H1 (cell line): Measurements from ENCODE around the gene THBD. TPM values are rescaled to one million over a fixed set of nuclear protein-coding genes. Genes with fewer than 3 reads are reported as not detected.
A peak's percentile ranks its signal among the peaks of the same experiment; 100 is the strongest.

Experiments
- CTCF ChIA-PET: fragments of 300-600 bp; sonication (Branson Sonifier 250); formaldehyde crosslinking; loops from one replicate; lab custom pipeline; 2021; ENCODE audit not compliant: partially characterized antibody; lab: Charles Lee
- POLR2A ChIA-PET: fragments of 300-600 bp; sonication (Branson Sonifier 250); formaldehyde crosslinking; loops from one replicate; lab custom pipeline; 2021; ENCODE audit warnings: inconsistent platforms; ENCODE audit not compliant: partially characterized antibody; lab: Charles Lee
- DNase-seq, 2 experiments: peaks; one replicate each; pipeline versions ENCODE4 v3.0.0 to v3.0.0-alpha.2; 2010 to 2022; ENCODE audit warnings: low spot score in 2 of 2, low read depth in 1 of 2, mixed read lengths in 1 of 2
- FAIRE-seq: peaks from 2 replicates; lab custom pipeline; 2011; peaks lifted over from hg19 to GRCh38; lab: Jason Lieb, UNC
- H2AFZ ChIP-seq: 2 replicates; pipeline ENCODE4 v1.8.1; 2012; ENCODE audit warnings: low read length, inconsistent platforms
- H2AK5ac ChIP-seq: 2 replicates; pipeline ENCODE4 v1.6.1; 2013; ENCODE audit warnings: low read depth, low read length
- H2BK120ac ChIP-seq: replicated peaks from 2 replicates; pipeline ENCODE3; 2013; ENCODE audit warnings: low read depth, low read length, inconsistent platforms
- H2BK12ac ChIP-seq: 2 replicates; pipeline ENCODE4 v1.6.1; 2013; ENCODE audit warnings: low read depth, low read length
- H2BK15ac ChIP-seq: 2 replicates; pipeline ENCODE4 v1.6.1; 2013; ENCODE audit warnings: low read length
- H2BK20ac ChIP-seq: 2 replicates; pipeline ENCODE4 v1.6.1; 2013; ENCODE audit warnings: low read length
- H2BK5ac ChIP-seq: 2 replicates; pipeline ENCODE4 v1.6.1; 2013; ENCODE audit warnings: low read depth, low read length
- H3K14ac ChIP-seq: 2 replicates; pipeline ENCODE4 v1.6.1; 2013; ENCODE audit warnings: inconsistent platforms; ENCODE audit not compliant: insufficient read length
- H3K18ac ChIP-seq: 2 replicates; pipeline ENCODE4 v1.6.1; 2013; ENCODE audit warnings: low read length; ENCODE audit errors: extremely low read depth
- H3K23ac ChIP-seq: 2 replicates; pipeline ENCODE4 v1.6.1; 2013; ENCODE audit warnings: inconsistent platforms; ENCODE audit not compliant: insufficient read length
- H3K23me2 ChIP-seq: 2 replicates; pipeline ENCODE4 v1.6.1; 2013; ENCODE audit warnings: low read depth, low read length
- H3K27ac ChIP-seq: 2 replicates; pipeline ENCODE4 v1.6.1; 2011; ENCODE audit warnings: low read depth, low read length, inconsistent platforms
- H3K27me3 ChIP-seq, 4 experiments: replicated peaks in 1 of 4; 1 replicate in 1 of 4; 2 replicates in 3 of 4; pipeline versions ENCODE4 v1.6.1 to v1.8.1; 2011 to 2013; ENCODE audit warnings: low read length in 3 of 4, mild to moderate bottlenecking in 3 of 4, inconsistent platforms in 2 of 4, mixed read lengths in 2 of 4, moderate library complexity in 1 of 4; ENCODE audit not compliant: control insufficient read depth in 3 of 4, insufficient read depth in 3 of 4; ENCODE audit errors: extremely low read depth in 1 of 4
- H3K36me3 ChIP-seq, 4 experiments: 2 replicates each; pipeline versions ENCODE4 v1.6.1 to v1.8.1; 2011 to 2013; ENCODE audit warnings: mild to moderate bottlenecking in 4 of 4, low read length in 3 of 4, moderate library complexity in 2 of 4, control low read depth in 1 of 4, inconsistent platforms in 1 of 4; ENCODE audit not compliant: insufficient read depth in 4 of 4, control insufficient read depth in 2 of 4
- H3K4ac ChIP-seq: replicated peaks from 2 replicates; pipeline ENCODE3; 2013; ENCODE audit warnings: low read length, low read depth, mixed read lengths, inconsistent platforms; ENCODE audit not compliant: insufficient read length
- H3K4me1 ChIP-seq, 4 experiments: replicated peaks in 1 of 4; 1 replicate in 1 of 4; 2 replicates in 3 of 4; pipeline versions ENCODE4 v1.6.1 to v1.8.1; 2011 to 2013; ENCODE audit warnings: low read length in 3 of 4, inconsistent platforms in 2 of 4, mixed read lengths in 1 of 4; ENCODE audit not compliant: insufficient read depth in 4 of 4, control insufficient read depth in 3 of 4
- H3K4me2 ChIP-seq, 2 experiments: 2 replicates each; pipeline versions ENCODE4 v1.6.1 to v1.8.1; 2011 to 2013; ENCODE audit warnings: low read depth in 2 of 2, low read length in 2 of 2, control low read depth in 1 of 2, inconsistent platforms in 1 of 2, mild to moderate bottlenecking in 1 of 2; ENCODE audit not compliant: insufficient read depth in 1 of 2
- H3K4me3 ChIP-seq, 4 experiments: fragments of 200-600, 300-600 bp in 1 of 4; sonication (generic), shearing (Covaris generic), sonication (Bioruptor Twin) in 1 of 4; 2 replicates each; pipeline versions ENCODE4 v1.5.1 to v1.8.1; 2011 to 2016; ENCODE audit warnings: low read length in 4 of 4, low read depth in 3 of 4, control low read depth in 2 of 4, inconsistent platforms in 2 of 4, mild to moderate bottlenecking in 2 of 4, mixed read lengths in 1 of 4, moderate library complexity in 1 of 4; ENCODE audit not compliant: insufficient read depth in 2 of 4; ENCODE audit errors: extremely low read depth in 1 of 4
- H3K56ac ChIP-seq: replicated peaks from 2 replicates; pipeline ENCODE3; 2013; ENCODE audit warnings: low read depth, mild to moderate bottlenecking, mixed read lengths, low read length, inconsistent platforms; ENCODE audit not compliant: insufficient read length
- H3K79me1 ChIP-seq: 2 replicates; pipeline ENCODE4 v1.6.1; 2013; ENCODE audit warnings: low read depth, low read length, control low read depth
- H3K79me2 ChIP-seq, 2 experiments: 2 replicates each; pipeline versions ENCODE4 v1.6.1 to v1.8.1; 2012 to 2013; ENCODE audit warnings: low read length in 2 of 2, mild to moderate bottlenecking in 2 of 2, inconsistent platforms in 1 of 2; ENCODE audit not compliant: insufficient read depth in 2 of 2, control insufficient read depth in 1 of 2
- H3K9ac ChIP-seq, 4 experiments: replicated peaks in 1 of 4; 1 replicate in 1 of 4; 2 replicates in 3 of 4; pipeline versions ENCODE4 v1.6.1 to v1.8.1; 2011 to 2013; ENCODE audit warnings: low read depth in 3 of 4, low read length in 3 of 4, control low read depth in 2 of 4, mild to moderate bottlenecking in 2 of 4, moderate library complexity in 2 of 4, inconsistent platforms in 1 of 4; ENCODE audit errors: extremely low read depth in 1 of 4
- H3K9me3 ChIP-seq, 2 experiments: 2 replicates each; pipeline versions ENCODE4 v1.6.1 to v1.8.1; 2012 to 2013; ENCODE audit warnings: mild to moderate bottlenecking in 2 of 2, moderate library complexity in 2 of 2, control low read depth in 1 of 2, inconsistent platforms in 1 of 2, low read depth in 1 of 2, low read length in 1 of 2, mixed read lengths in 1 of 2; ENCODE audit not compliant: insufficient read depth in 2 of 2
- H4K20me1 ChIP-seq, 2 experiments: replicated peaks in 1 of 2; 2 replicates each; pipeline versions ENCODE3 to v1.8.1; 2011 to 2013; ENCODE audit warnings: inconsistent platforms in 2 of 2, low read length in 2 of 2, mild to moderate bottlenecking in 1 of 2; ENCODE audit not compliant: insufficient read depth in 2 of 2, control insufficient read depth in 1 of 2
- H4K5ac ChIP-seq: 2 replicates; pipeline ENCODE4 v1.6.1; 2013; ENCODE audit warnings: low read length, low read depth, mixed read lengths, inconsistent platforms; ENCODE audit not compliant: insufficient read length
- H4K8ac ChIP-seq: 2 replicates; pipeline ENCODE4 v1.8.0; 2013; ENCODE audit warnings: mild to moderate bottlenecking, moderate library complexity, low read length, inconsistent platforms; ENCODE audit not compliant: insufficient read depth; ENCODE audit errors: extremely low read depth
- H4K91ac ChIP-seq: replicated peaks from 2 replicates; pipeline ENCODE3; 2013; ENCODE audit warnings: low read length, mixed read lengths, inconsistent platforms; ENCODE audit not compliant: insufficient read length
- ATF3 ChIP-seq: IDR thresholded peaks from 2 replicates; pipeline ENCODE4 v1.6.1; 2011; ENCODE audit warnings: low read depth, mild to moderate bottlenecking, low read length; ENCODE audit not compliant: insufficient read depth
- CTCF ChIP-seq, 3 experiments: IDR thresholded peaks; 1 replicate in 2 of 3; 2 replicates in 1 of 3; pipeline versions ENCODE4 v1.5.1 to v1.6.1; 2011; ENCODE audit warnings: low read length in 3 of 3, mild to moderate bottlenecking in 3 of 3, inconsistent platforms in 2 of 3, low read depth in 1 of 3, moderate library complexity in 1 of 3; ENCODE audit not compliant: insufficient read depth in 1 of 3; ENCODE audit errors: control extremely low read depth in 1 of 3
- EGR1 ChIP-seq: IDR thresholded peaks from 2 replicates; pipeline ENCODE4 v1.6.1; 2011; ENCODE audit warnings: low read depth, low read length, borderline replicate concordance
- GABPA ChIP-seq: IDR thresholded peaks from 2 replicates; pipeline ENCODE4 v1.6.1; 2011; ENCODE audit warnings: mild to moderate bottlenecking, low read length, moderate library complexity, borderline replicate concordance; ENCODE audit not compliant: insufficient read depth
- KDM4A ChIP-seq: IDR thresholded peaks from one replicate; pipeline ENCODE4 v1.7.1; 2012; ENCODE audit warnings: low read depth, mild to moderate bottlenecking, moderate library complexity, low read length, inconsistent platforms; ENCODE audit not compliant: severe bottlenecking
- MAX ChIP-seq: IDR thresholded peaks from 2 replicates; pipeline ENCODE4 v1.6.1; 2012; ENCODE audit warnings: inconsistent platforms
- RFX5 ChIP-seq: IDR thresholded peaks from 2 replicates; pipeline ENCODE4 v1.6.1; 2011; ENCODE audit warnings: low read depth, low read length, improper control_type of control experiment, borderline replicate concordance
- ZNF274 ChIP-seq: IDR thresholded peaks from 2 replicates; pipeline ENCODE4 v1.7.0; 2012; ENCODE audit warnings: low read length, borderline replicate concordance; ENCODE audit errors: extremely low read depth
- WGBS, 2 experiments: shearing (Covaris generic) in 1 of 2; methylation state at CpG; one replicate each; pipeline versions ENCODE4 v1.1.6 to v1.1.7; 2013 to 2015; ENCODE audit warnings: low lambda C conversion rate in 2 of 2, mixed read lengths in 2 of 2, inconsistent platforms in 1 of 2, low coverage in 1 of 2, missing lambda C conversion rate in 1 of 2; ENCODE audit not compliant: insufficient replicate concordance in 2 of 2, insufficient coverage in 1 of 2, insufficient read length in 1 of 2; ENCODE audit errors: extremely low coverage in 1 of 2, missing lambda C conversion rate in 1 of 2; 5-methylcytosine and 5-hydroxymethylcytosine counted together
- polyA plus RNA-seq, 7 experiments: library from polyadenylated mRNA; depleted of rRNA in 3 of 7; stranded (reverse) in 5 of 7; unstranded in 2 of 7; fragments of >200 nt in 5 of 7; fragments of 200-250 nt in 2 of 7; gene quantifications; 1 replicate in 5 of 7; 2 replicates in 1 of 7; 4 replicates in 1 of 7; pipeline versions ENCODE4 v1.2.1 to v1.2.3, GENCODE V29; 2011 to 2013; ENCODE audit warnings: missing spikeins in 2 of 7, mixed read lengths in 2 of 7
- total RNA-seq: library from RNA; stranded (reverse); fragmentation: NEBNext Ultra II Directional; extraction: Animal tissue kit (Norgen Biotek cat#: 25700); gene quantifications from 2 replicates; pipeline ENCODE4 v1.2.1, GENCODE V29; 2021

THBD gene
- total and polyA plus RNA-seq, 2 of the 8 experiments (the other 6 are each of a cell fraction or from before 2014, with no cell fraction given) = 0.21 to 0.43 TPM

- Histone ChIP-seq H4K8ac (peak overlapping the region; percentile 41; the same call in 1 of the 2 replicates), H3K18ac (peak overlapping the region; percentile 48; the same call in 1 of the 2 replicates), H3K4me3 (peak overlapping the region in 3 of 4 experiments; percentile 10 to 66 (median 23); a peak in 5 of 8 replicates), H3K79me2 (no peaks in the 10 kb centered on the region), H2BK5ac (no peak overlapping the region), H3K36me3 (no peaks in the 10 kb centered on the region), H3K79me1 (no peaks in the 10 kb centered on the region), H3K9ac (no peak overlapping the region), H4K91ac (no peak overlapping the region), H3K27me3 (peaks cover 31 to 66% (median 54%) of the 10 kb centered on the region in 4 experiments), H4K5ac (no peak overlapping the region), H3K27ac (no peak overlapping the region), H3K14ac (no peak overlapping the region), H2BK120ac (no peak overlapping the region), H4K20me1 (peaks cover 0 to 5% of the 10 kb centered on the region in 2 experiments), H2BK12ac (peak overlapping the region; percentile 98; the same call in 1 of the 2 replicates), H3K4me2 (peak overlapping the region; percentile 70 to 98), H2AFZ (peak overlapping the region; percentile 54; the same call in 1 of the 2 replicates), H3K23me2 (peaks cover 28% of the 10 kb centered on the region), H2BK20ac (no peak overlapping the region), H3K9me3 (no peaks in the 10 kb centered on the region), H3K4ac (no peak overlapping the region), H3K4me1 (peaks cover 6 to 12% (median 10%) of the 10 kb centered on the region in 4 experiments), H2BK15ac (peak overlapping the region; percentile 92; the same call in 1 of the 2 replicates), H3K23ac (no peak overlapping the region), H2AK5ac (no peak overlapping the region), H3K56ac (no peak overlapping the region)
- WGBS, 2 experiments = 49% methylated on average over 37 of the region's 47 CpGs; no CpG with 5 or more reads in 1 of the 2 experiments
- ChIA-PET POLR2A (interaction anchor here (1.3 kb wide), 1 partner anchor 13 kb away, joined by 3 read pairs; no protein-coding TSS in a partner anchor), CTCF (interaction anchor here (0.6 to 5.0 kb wide), 9 partner anchors 9 to 1352 kb away, joined by 3 to 90 read pairs (median 5); partner anchors contain the start of gene CD93)
- FAIRE-seq = no peak
- no peak for DNase-seq
- no peak for TF ChIP-seq GABPA
- no peak for TF ChIP-seq RFX5
- no peak for TF ChIP-seq ZNF274
- no peak for TF ChIP-seq EGR1
- peak; percentile 91 for TF ChIP-seq MAX
- TF ChIP-seq CTCF (IDR thresholded peaks at IDR 0.05; ENCODE audit: control extremely low read depth in 1 of 3, insufficient read depth in 1 of 3, low read depth in 1 of 3, low read length in 3 of 3) = peak; percentile 6 to 26 (median 20); a peak in 3 of 4 replicates
- TF ChIP-seq KDM4A = no peak
- TF ChIP-seq ATF3 = no peak
Observed at GRCh38 chr20:23047738-23048214, 1.7 kb downstream of the THBD start.
